ENCODE measurements around the gene ZNF354B.

DNA sequence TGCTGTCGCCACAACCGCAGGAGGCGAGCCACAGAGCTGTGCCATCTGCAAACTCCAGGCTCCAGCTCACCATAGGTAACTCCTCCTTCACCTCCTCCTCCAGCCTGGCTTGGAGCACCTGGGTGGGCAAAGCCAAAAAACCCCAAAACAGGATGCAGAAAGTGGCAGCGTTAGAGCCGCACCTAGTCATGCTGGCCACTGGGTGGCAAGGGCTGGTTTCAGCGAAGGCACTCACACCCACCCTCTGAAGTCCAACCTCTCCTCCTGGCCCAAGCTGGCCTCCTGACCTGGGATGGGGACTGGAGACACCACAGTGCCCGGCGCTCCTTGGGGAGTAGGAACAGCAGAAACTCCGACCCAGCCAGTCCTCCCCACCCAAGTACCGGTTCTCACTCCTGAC is 28.7 kb upstream of the ZNF354B start:
- TF ChIP-seq POLR2A (IDR thresholded peaks at IDR 0.05): no peak
- TF ChIP-seq, protein P1, sequence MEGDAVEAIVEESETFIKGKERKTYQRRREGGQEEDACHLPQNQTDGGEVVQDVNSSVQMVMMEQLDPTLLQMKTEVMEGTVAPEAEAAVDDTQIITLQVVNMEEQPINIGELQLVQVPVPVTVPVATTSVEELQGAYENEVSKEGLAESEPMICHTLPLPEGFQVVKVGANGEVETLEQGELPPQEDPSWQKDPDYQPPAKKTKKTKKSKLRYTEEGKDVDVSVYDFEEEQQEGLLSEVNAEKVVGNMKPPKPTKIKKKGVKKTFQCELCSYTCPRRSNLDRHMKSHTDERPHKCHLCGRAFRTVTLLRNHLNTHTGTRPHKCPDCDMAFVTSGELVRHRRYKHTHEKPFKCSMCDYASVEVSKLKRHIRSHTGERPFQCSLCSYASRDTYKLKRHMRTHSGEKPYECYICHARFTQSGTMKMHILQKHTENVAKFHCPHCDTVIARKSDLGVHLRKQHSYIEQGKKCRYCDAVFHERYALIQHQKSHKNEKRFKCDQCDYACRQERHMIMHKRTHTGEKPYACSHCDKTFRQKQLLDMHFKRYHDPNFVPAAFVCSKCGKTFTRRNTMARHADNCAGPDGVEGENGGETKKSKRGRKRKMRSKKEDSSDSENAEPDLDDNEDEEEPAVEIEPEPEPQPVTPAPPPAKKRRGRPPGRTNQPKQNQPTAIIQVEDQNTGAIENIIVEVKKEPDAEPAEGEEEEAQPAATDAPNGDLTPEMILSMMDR (IDR thresholded peaks at IDR 0.05 in 8 of 11, conservative IDR thresholded peaks at IDR 0.05 in 3 of 11): no peak
- TF ChIP-seq POLR2AphosphoS5 (IDR thresholded peaks at IDR 0.05): no peak
